ENCODE results near the gene ZBTB16. TPM values are rescaled to one million over a fixed set of nuclear protein-coding genes. Genes with fewer than 3 reads are reported as not detected.

The ZBTB16 gene
- total and polyA plus RNA-seq, 2 donors (not counting 3 experiments of a cell fraction or from before 2014, with no cell fraction given), result 9.8 to 20.3 TPM

DNA sequence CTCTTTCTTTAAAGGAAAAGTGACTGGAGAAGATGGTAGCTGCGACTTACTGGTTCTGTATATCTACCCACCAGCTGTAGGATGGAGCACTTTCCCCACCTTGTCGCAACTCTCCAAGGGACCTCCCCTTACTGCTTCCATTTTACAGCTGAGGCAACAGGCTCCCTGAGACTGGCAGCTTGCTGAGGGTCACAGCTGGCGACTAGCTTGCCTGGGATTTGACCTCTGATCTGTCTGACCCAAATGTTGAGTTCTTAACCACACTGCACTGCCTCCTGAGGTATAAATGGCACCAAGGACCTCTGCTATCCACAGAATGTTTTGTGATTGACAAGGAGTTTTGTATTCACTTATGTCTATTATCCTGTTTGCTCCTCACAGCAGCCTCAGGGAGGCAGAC lies 121.7 kb downstream of the ZBTB16 start:
- Histone ChIP-seq H2AFZ (ENCODE audit: low read depth, low read length) (no peak overlapping the region), H3K4me1 (ENCODE audit: control insufficient read depth, extremely low read depth, insufficient read depth, low read length) (peaks cover 31% of the 10 kb centered on the region), H3K27ac (ENCODE audit: insufficient read depth, low read depth, low read length) (no peak overlapping the region), H4K20me1 (replicated peaks; ENCODE audit: control insufficient read depth, extremely low read depth, insufficient read depth, low read length) (no peaks in the 10 kb centered on the region), H3K4me2 (ENCODE audit: insufficient read depth, low read length) (no peak overlapping the region), H3K9me3 (replicated peaks; ENCODE audit: control insufficient read depth, insufficient read depth, low read length) (no peaks in the 10 kb centered on the region), H3K79me2 (ENCODE audit: control insufficient read depth, insufficient read depth, low read length) (no peaks in the 10 kb centered on the region), H3K9ac (replicated peaks; ENCODE audit: extremely low read depth, insufficient read depth, low read length) (no peak overlapping the region), H3K27me3 (ENCODE audit: control insufficient read depth in 2 of 2, insufficient read depth in 2 of 2, low read length in 2 of 2) (no peaks in the 10 kb centered on the region), H3K4me3 (replicated peaks in 1 of 3; ENCODE audit: insufficient read depth in 1 of 3, low read depth in 1 of 3, low read length in 3 of 3) (no peak overlapping the region), H3K36me3 (ENCODE audit: control insufficient read depth in 2 of 2, extremely low read depth in 1 of 2, insufficient read depth in 2 of 2, low read length in 2 of 2) (peaks cover 0 to 2% of the 10 kb centered on the region in 2 experiments), H3K9me1 (replicated peaks; ENCODE audit: control insufficient read depth, extremely low read depth, insufficient read depth, low read length) (no peaks in the 10 kb centered on the region)
- ChIA-PET CTCF (interaction anchor here (0.8 to 7.5 kb wide), 26 partner anchors 10 to 285 kb away, joined by 3 to 64 read pairs (median 9); partner anchors contain the start of gene ZBTB16), POLR2A (no interaction called here)
- FAIRE-seq (no peak), DNase-seq (ENCODE audit: low read depth, low spot score) (no peak)
- BruUV-seq (replicated peaks), result no TSS peak
- intact Hi-C loops (cut with micrococcal nuclease) (loop anchor here (5.0 kb wide), 1 partner anchor 284 kb away; no protein-coding TSS in a partner anchor), dilution Hi-C loops (cut with MboI; ENCODE audit: extremely low pct_ligation_motif_present, low sequenced_read_pairs) (no loop called here)
- no peak for TF ChIP-seq POLR2A (IDR thresholded peaks at IDR 0.05; ENCODE audit: low read depth, low read length)
- TF ChIP-seq POLR2AphosphoS5 (IDR thresholded peaks at IDR 0.05; ENCODE audit: insufficient read depth, low read depth, low read length), result no peak
- TF ChIP-seq, protein P1, sequence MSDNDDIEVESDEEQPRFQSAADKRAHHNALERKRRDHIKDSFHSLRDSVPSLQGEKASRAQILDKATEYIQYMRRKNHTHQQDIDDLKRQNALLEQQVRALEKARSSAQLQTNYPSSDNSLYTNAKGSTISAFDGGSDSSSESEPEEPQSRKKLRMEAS (IDR thresholded peaks at IDR 0.05; ENCODE audit: insufficient read depth, insufficient read length), result no peak
- no peak for TF ChIP-seq JUN (IDR thresholded peaks at IDR 0.05; ENCODE audit: borderline replicate concordance, insufficient read depth, insufficient read length, low read depth)
- TF ChIP-seq, protein P2, sequence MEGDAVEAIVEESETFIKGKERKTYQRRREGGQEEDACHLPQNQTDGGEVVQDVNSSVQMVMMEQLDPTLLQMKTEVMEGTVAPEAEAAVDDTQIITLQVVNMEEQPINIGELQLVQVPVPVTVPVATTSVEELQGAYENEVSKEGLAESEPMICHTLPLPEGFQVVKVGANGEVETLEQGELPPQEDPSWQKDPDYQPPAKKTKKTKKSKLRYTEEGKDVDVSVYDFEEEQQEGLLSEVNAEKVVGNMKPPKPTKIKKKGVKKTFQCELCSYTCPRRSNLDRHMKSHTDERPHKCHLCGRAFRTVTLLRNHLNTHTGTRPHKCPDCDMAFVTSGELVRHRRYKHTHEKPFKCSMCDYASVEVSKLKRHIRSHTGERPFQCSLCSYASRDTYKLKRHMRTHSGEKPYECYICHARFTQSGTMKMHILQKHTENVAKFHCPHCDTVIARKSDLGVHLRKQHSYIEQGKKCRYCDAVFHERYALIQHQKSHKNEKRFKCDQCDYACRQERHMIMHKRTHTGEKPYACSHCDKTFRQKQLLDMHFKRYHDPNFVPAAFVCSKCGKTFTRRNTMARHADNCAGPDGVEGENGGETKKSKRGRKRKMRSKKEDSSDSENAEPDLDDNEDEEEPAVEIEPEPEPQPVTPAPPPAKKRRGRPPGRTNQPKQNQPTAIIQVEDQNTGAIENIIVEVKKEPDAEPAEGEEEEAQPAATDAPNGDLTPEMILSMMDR (IDR thresholded peaks at IDR 0.05; ENCODE audit: extremely low read depth in 1 of 2, insufficient read depth in 1 of 2, low read depth in 1 of 2, low read length in 2 of 2), result no peak
- no peak for TF ChIP-seq GATA2 (IDR thresholded peaks at IDR 0.05; ENCODE audit: insufficient read depth, insufficient read length, low read depth, low read length)
- no peak for TF ChIP-seq FOS (IDR thresholded peaks at IDR 0.05; ENCODE audit: borderline replicate concordance, insufficient read depth, low read length)
- TF ChIP-seq MYC (IDR thresholded peaks at IDR 0.05; ENCODE audit: low read depth, low read length), result no peak
- no peak for TF ChIP-seq EZH2 (IDR thresholded peaks at IDR 0.05; ENCODE audit: borderline replicate concordance, low read depth, low read length, severe bottlenecking)

Data from endothelial cell of umbilical vein (primary cell).